ENCODE results near the gene CCDC83.

DNA sequence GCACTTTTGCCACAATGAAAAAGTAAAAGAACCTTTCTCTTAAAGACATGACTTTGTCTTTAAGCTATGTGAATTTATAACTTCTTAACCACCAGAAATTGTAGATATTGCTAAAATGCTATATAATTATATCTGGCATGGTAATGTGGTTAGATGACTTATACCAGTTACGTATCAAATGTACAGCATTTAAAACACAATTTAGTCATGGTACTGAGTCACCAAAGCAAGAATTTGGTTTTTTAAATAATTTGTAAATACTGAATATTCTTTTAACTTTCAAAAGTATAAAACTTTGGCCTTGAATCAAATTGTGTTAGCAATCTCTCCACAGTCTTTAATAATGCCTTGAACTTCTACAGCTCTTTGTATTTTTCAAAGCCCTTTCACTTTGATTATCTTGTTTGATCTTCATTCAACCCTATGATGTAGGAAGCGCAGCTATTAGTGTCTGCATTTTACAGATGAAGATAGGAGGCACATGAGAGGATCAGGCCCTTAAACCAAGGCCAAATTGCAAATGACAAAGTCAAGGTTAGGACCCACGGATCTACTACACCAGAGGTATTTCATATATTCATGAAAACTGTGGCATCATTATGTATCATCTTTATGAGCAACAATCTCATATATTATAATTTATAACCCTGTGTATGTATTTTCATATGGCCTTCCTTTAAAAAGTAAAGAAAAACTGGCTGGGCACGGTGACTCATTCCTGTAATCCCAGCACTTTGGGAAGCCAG lies 39.8 kb upstream of the CCDC83 start:
- 0 out of 2 replicates have a peak, but pooled peaks have one; percentile 28 for TF ChIP-seq GABPA (IDR thresholded peaks at IDR 0.05; ENCODE audit: low read depth)
- no peak for TF ChIP-seq TAF1 (IDR thresholded peaks at IDR 0.05; ENCODE audit: borderline replicate concordance, low read depth, low read length)
- TF ChIP-seq, protein P1, sequence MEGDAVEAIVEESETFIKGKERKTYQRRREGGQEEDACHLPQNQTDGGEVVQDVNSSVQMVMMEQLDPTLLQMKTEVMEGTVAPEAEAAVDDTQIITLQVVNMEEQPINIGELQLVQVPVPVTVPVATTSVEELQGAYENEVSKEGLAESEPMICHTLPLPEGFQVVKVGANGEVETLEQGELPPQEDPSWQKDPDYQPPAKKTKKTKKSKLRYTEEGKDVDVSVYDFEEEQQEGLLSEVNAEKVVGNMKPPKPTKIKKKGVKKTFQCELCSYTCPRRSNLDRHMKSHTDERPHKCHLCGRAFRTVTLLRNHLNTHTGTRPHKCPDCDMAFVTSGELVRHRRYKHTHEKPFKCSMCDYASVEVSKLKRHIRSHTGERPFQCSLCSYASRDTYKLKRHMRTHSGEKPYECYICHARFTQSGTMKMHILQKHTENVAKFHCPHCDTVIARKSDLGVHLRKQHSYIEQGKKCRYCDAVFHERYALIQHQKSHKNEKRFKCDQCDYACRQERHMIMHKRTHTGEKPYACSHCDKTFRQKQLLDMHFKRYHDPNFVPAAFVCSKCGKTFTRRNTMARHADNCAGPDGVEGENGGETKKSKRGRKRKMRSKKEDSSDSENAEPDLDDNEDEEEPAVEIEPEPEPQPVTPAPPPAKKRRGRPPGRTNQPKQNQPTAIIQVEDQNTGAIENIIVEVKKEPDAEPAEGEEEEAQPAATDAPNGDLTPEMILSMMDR (IDR thresholded peaks at IDR 0.05): no peak
- TF ChIP-seq TEAD4 (IDR thresholded peaks at IDR 0.05; ENCODE audit: borderline replicate concordance, insufficient read depth): peak; percentile 87; the same call in 1 of the 2 replicates
- TF ChIP-seq YY1 (IDR thresholded peaks at IDR 0.05; ENCODE audit: low read depth): no peak
- no peak for TF ChIP-seq SIN3A (IDR thresholded peaks at IDR 0.05; ENCODE audit: borderline replicate concordance, low read depth, low read length)
- TF ChIP-seq, protein P2, sequence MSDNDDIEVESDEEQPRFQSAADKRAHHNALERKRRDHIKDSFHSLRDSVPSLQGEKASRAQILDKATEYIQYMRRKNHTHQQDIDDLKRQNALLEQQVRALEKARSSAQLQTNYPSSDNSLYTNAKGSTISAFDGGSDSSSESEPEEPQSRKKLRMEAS (IDR thresholded peaks at IDR 0.05; ENCODE audit: low read depth): peak; percentile 71
- TF ChIP-seq, protein P3, sequence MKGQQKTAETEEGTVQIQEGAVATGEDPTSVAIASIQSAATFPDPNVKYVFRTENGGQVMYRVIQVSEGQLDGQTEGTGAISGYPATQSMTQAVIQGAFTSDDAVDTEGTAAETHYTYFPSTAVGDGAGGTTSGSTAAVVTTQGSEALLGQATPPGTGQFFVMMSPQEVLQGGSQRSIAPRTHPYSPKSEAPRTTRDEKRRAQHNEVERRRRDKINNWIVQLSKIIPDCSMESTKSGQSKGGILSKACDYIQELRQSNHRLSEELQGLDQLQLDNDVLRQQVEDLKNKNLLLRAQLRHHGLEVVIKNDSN (IDR thresholded peaks at IDR 0.05; ENCODE audit: borderline replicate concordance, low read depth): no peak
- no peak for TF ChIP-seq RAD21 (IDR thresholded peaks at IDR 0.05; ENCODE audit: low read length)
- TF ChIP-seq FOXJ3 (CRISPR knock-in tag; IDR thresholded peaks at IDR 0.05): no peak
- TF ChIP-seq POLR2AphosphoS5 (IDR thresholded peaks at IDR 0.05; ENCODE audit: low read depth, low read length): peak; percentile 70; the same call in 1 of the 2 replicates
- TF ChIP-seq TCF12 (IDR thresholded peaks at IDR 0.05): peak; percentile 90
- 0 out of 2 replicates have a peak, but pooled peaks have one; percentile 60 for TF ChIP-seq FOXM1 (IDR thresholded peaks at IDR 0.05; ENCODE audit: low read depth)
- TF ChIP-seq, protein P4, sequence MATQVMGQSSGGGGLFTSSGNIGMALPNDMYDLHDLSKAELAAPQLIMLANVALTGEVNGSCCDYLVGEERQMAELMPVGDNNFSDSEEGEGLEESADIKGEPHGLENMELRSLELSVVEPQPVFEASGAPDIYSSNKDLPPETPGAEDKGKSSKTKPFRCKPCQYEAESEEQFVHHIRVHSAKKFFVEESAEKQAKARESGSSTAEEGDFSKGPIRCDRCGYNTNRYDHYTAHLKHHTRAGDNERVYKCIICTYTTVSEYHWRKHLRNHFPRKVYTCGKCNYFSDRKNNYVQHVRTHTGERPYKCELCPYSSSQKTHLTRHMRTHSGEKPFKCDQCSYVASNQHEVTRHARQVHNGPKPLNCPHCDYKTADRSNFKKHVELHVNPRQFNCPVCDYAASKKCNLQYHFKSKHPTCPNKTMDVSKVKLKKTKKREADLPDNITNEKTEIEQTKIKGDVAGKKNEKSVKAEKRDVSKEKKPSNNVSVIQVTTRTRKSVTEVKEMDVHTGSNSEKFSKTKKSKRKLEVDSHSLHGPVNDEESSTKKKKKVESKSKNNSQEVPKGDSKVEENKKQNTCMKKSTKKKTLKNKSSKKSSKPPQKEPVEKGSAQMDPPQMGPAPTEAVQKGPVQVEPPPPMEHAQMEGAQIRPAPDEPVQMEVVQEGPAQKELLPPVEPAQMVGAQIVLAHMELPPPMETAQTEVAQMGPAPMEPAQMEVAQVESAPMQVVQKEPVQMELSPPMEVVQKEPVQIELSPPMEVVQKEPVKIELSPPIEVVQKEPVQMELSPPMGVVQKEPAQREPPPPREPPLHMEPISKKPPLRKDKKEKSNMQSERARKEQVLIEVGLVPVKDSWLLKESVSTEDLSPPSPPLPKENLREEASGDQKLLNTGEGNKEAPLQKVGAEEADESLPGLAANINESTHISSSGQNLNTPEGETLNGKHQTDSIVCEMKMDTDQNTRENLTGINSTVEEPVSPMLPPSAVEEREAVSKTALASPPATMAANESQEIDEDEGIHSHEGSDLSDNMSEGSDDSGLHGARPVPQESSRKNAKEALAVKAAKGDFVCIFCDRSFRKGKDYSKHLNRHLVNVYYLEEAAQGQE (IDR thresholded peaks at IDR 0.05; ENCODE audit: low read depth, low read length): no peak
